ENCODE data around the gene LMBR1. TPM values are rescaled to one million over a fixed set of nuclear protein-coding genes. Genes with fewer than 3 reads are reported as not detected.

Gene LMBR1
- total and polyA plus RNA-seq, 2 of the 13 experiments (the other 11 are each of a cell fraction or from before 2014, with no cell fraction given) = 20.9 to 39.6 TPM

GRCh38 chr7:156684661-156685060 lies 208.3 kb downstream of the LMBR1 start:
- Histone ChIP-seq H3K9ac (ENCODE audit: insufficient read depth, low read depth, low read length) (no peak overlapping the region), H3K27me3 (ENCODE audit: control insufficient read depth in 1 of 2, insufficient read depth in 2 of 2, low read length in 2 of 2) (no peaks in the 10 kb centered on the region), H3K4me2 (ENCODE audit: low read depth, low read length) (no peak overlapping the region), H4K20me1 (ENCODE audit: insufficient read depth, low read length) (no peaks in the 10 kb centered on the region), H3K9me3 (ENCODE audit: low read length) (no peaks in the 10 kb centered on the region), H3K27ac (ENCODE audit: extremely low read length, insufficient read depth, low read length) (no peak overlapping the region), H3K36me3 (replicated peaks in 1 of 2; ENCODE audit: control insufficient read depth in 1 of 2, insufficient read depth in 2 of 2, low read length in 2 of 2) (peaks cover 6 to 23% of the 10 kb centered on the region in 2 experiments; a peak in 4 of 5 replicates), H3K4me3 (replicated peaks in 1 of 3; ENCODE audit: insufficient read depth in 1 of 3, low read depth in 2 of 3, low read length in 3 of 3) (no peak overlapping the region), H3K79me2 (ENCODE audit: insufficient read depth, low read length) (no peaks in the 10 kb centered on the region), H2AFZ (ENCODE audit: low read length) (no peak overlapping the region), H3K4me1 (ENCODE audit: insufficient read depth, low read length) (peaks cover under 1% of the 10 kb centered on the region; the same call in 1 of the 2 replicates)
- DNase-seq (ENCODE audit: low spot score) (no peak), FAIRE-seq (no peak), ATAC-seq (no peak)
- ChIA-PET CTCF (ENCODE audit: low intra/inter-chr PET ratio, low total read pairs) (no interaction called here), POLR2A (no interaction called here)
- TF ChIP-seq HOXA3 (CRISPR knock-in tag; IDR thresholded peaks at IDR 0.05) (no peak), ZNF484 (CRISPR knock-in tag; IDR thresholded peaks at IDR 0.05; ENCODE audit: borderline replicate concordance, low read depth) (no peak), ZNF720 (CRISPR knock-in tag; IDR thresholded peaks at IDR 0.05) (no peak), MED1 (CRISPR knock-in tag; IDR thresholded peaks at IDR 0.05) (no peak), ZSCAN31 (CRISPR knock-in tag; IDR thresholded peaks at IDR 0.05; ENCODE audit: low read depth) (no peak), ZNF616 (CRISPR knock-in tag; IDR thresholded peaks at IDR 0.05; ENCODE audit: low read depth) (no peak), ZNF83 (CRISPR knock-in tag; IDR thresholded peaks at IDR 0.05; ENCODE audit: borderline replicate concordance) (no peak), HMG20A (CRISPR knock-in tag; IDR thresholded peaks at IDR 0.05; ENCODE audit: borderline replicate concordance) (no peak), THAP11 (CRISPR knock-in tag; IDR thresholded peaks at IDR 0.05) (no peak), FOXP1 (IDR thresholded peaks at IDR 0.05) (no peak), FOXP1 (CRISPR knock-in tag; IDR thresholded peaks at IDR 0.05) (no peak), KLF12 (CRISPR knock-in tag; IDR thresholded peaks at IDR 0.05; ENCODE audit: borderline replicate concordance) (no peak)
- in situ Hi-C loops (cut with HindIII; ENCODE audit: extremely low pct_ligation_motif_present, low pct_unique_long_range_greater_than_20kb) = no loop called here
- no TSS peak for BruUV-seq (replicated peaks)
- intact Hi-C loops (cut with micrococcal nuclease; ENCODE audit: unreplicated experiment) = no loop called here
- 92% methylated on average over 4 of the region's 4 CpGs for WGBS (ENCODE audit: low lambda C conversion rate)

GRCh38 chr7:156684251-156684650 lies 208.7 kb downstream of the LMBR1 start:
- POLR2A ChIA-PET = no interaction called here
- no TSS peak for BruUV-seq (replicated peaks)
- Histone ChIP-seq H2AFZ (ENCODE audit: low read length) (no peak overlapping the region), H3K27me3 (ENCODE audit: control insufficient read depth in 1 of 2, insufficient read depth in 2 of 2, low read length in 2 of 2) (no peaks in the 10 kb centered on the region), H3K4me1 (ENCODE audit: insufficient read depth, low read length) (no peaks in the 10 kb centered on the region; the same call in 1 of the 2 replicates), H3K27ac (ENCODE audit: extremely low read length, insufficient read depth, low read length) (no peak overlapping the region), H3K9me3 (ENCODE audit: low read length) (no peaks in the 10 kb centered on the region), H3K9ac (ENCODE audit: insufficient read depth, low read depth, low read length) (no peak overlapping the region), H3K36me3 (replicated peaks in 1 of 2; ENCODE audit: control insufficient read depth in 1 of 2, insufficient read depth in 2 of 2, low read length in 2 of 2) (peaks cover 6 to 24% of the 10 kb centered on the region in 2 experiments), H3K79me2 (ENCODE audit: insufficient read depth, low read length) (no peaks in the 10 kb centered on the region), H4K20me1 (ENCODE audit: insufficient read depth, low read length) (no peaks in the 10 kb centered on the region), H3K4me2 (ENCODE audit: low read depth, low read length) (no peak overlapping the region), H3K4me3 (replicated peaks in 1 of 3; ENCODE audit: insufficient read depth in 1 of 3, low read depth in 2 of 3, low read length in 3 of 3) (no peak overlapping the region)
- DNase-seq (ENCODE audit: low spot score) = no peak
- WGBS (ENCODE audit: low lambda C conversion rate) = 95% methylated on average over 7 of the region's 10 CpGs
- no peak for FAIRE-seq
- ATAC-seq = no peak
- CTCF ChIA-PET (ENCODE audit: low intra/inter-chr PET ratio, low total read pairs) = no interaction called here
- in situ Hi-C loops (cut with HindIII; ENCODE audit: extremely low pct_ligation_motif_present, low pct_unique_long_range_greater_than_20kb) (no loop called here), intact Hi-C loops (cut with micrococcal nuclease; ENCODE audit: unreplicated experiment) (no loop called here)
- TF ChIP-seq ZEB1 (IDR thresholded peaks at IDR 0.05; ENCODE audit: insufficient replicate concordance, low read depth) = no peak
- TF ChIP-seq SKI (IDR thresholded peaks at IDR 0.05; ENCODE audit: partially characterized antibody) = no peak

All from HepG2 (cell line).